ENCODE results near the gene RELT.

The RELT gene

GRCh38 chr11:73376803-73377629, 817 bp downstream of the RELT start:
- DNase-seq (ENCODE audit: low read depth in 2 of 2), result peak; percentile 39 to 44

DNA sequence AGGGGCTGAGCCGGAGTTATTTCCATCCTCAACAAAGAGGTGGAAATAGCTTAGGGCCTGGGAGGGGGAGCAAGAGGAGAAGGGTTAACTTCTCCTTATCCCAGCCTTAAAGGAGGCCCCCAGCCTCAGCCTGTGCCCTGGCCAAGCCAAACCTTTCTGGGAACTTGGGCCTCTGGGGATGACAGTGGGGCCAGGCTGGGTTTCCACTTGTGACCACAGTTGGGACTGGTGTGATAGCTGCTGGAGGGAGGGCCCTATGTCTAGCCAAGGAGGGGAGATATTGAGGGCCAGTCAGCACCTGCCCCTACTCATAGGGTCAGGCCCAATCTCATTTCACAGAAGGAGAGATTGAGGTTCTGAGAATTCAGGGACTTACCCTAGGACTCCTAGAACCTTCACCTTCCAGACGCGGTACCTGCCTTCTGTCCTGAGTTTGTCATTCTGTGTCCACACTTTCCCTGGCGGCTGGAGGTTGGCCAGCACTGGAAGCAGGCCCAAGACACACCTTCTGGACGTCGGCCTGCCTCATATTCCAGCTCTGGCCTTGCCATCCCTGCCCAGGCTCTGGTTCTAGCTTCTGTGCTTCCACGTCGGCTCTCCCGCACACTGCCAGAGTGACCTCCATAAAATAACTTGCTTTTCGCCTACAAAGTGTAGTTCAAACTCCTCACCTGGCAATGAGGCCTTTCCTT, 3.1 kb downstream of the RELT start:
- no peak for DNase-seq (ENCODE audit: low read depth in 2 of 2)

- no peak for DNase-seq (ENCODE audit: low read depth in 2 of 2)
Observed at GRCh38 chr11:73380331-73380730, 4.1 kb downstream of the RELT start.

DNA sequence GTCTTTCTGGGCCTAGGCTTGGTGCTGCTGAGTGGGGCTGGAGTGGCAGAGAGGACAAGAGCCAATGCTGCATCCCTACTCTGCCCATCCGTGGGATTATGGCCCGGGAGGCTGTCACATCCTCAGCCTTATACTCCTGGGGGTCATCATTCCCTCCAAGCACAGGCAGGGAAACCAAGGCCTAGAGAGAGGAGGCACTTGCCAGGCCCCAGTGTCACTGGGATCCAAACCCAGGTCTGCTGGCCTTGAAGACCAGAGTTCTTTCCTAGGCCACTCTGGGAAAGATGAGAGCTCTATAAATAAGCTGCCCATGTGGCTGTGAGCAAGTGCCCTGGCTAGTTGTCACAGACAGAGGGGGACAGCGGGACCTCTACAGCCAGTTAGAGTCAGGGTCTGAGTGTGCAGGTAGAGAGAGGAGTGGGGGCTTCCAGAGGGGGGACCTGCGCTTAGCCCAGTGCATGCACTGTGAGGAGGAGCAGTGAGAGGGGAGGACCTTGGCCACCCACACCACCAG, 4.8 kb downstream of the RELT start:
- no peak for DNase-seq (ENCODE audit: low read depth in 2 of 2)

- no peak for DNase-seq (ENCODE audit: low read depth in 2 of 2)
Observed at GRCh38 chr11:73381589-73381988, 5.4 kb downstream of the RELT start.

DNA sequence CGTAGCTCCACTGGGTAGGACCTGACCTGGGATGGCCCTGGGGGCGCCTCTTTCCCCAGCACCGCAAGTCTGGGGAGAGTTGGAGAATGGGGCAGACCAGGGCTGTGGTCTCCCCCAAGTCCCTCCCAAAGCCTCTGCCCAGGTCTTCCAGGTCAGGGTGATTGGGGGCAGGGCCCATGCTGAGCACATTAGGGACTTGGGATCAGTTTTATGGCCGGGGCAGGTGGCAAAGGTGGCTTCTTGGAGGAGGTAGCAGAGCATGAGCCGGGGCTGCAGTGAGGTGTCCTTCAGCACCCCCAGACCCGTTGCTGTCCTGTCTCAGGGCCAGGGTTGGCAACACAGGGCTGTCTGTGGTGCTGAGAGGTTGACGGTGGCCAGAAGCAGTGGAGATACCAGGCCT, 6.0 kb downstream of the RELT start:
- DNase-seq (ENCODE audit: low read depth in 2 of 2), result no peak

GRCh38 chr11:73382747-73383146, 6.5 kb downstream of the RELT start:
- no peak for DNase-seq (ENCODE audit: low read depth in 2 of 2)

GRCh38 chr11:73383249-73384124, 7.3 kb downstream of the RELT start:
- DNase-seq (ENCODE audit: low read depth in 2 of 2), result no peak

DNA sequence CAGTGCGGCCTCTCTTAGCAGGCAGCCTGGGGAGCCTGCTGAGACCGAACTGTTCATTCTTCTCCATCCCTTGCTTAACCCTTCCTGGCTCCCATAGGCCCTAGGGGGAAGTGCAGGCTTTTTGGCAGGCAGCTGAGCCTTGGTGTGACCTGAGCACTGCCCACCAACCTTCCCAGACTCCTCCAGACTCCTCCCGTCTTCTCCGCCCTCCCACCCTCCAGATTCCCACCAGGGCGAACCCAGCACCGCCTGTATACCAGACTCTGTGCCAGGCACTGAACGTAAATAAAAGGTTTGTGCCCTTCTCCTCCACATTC, 7.9 kb downstream of the RELT start:
- no peak for DNase-seq (ENCODE audit: low read depth in 2 of 2)

- DNase-seq (ENCODE audit: low read depth in 2 of 2), result no peak
Observed at GRCh38 chr11:73384531-73384871, 8.3 kb downstream of the RELT start.

DNA sequence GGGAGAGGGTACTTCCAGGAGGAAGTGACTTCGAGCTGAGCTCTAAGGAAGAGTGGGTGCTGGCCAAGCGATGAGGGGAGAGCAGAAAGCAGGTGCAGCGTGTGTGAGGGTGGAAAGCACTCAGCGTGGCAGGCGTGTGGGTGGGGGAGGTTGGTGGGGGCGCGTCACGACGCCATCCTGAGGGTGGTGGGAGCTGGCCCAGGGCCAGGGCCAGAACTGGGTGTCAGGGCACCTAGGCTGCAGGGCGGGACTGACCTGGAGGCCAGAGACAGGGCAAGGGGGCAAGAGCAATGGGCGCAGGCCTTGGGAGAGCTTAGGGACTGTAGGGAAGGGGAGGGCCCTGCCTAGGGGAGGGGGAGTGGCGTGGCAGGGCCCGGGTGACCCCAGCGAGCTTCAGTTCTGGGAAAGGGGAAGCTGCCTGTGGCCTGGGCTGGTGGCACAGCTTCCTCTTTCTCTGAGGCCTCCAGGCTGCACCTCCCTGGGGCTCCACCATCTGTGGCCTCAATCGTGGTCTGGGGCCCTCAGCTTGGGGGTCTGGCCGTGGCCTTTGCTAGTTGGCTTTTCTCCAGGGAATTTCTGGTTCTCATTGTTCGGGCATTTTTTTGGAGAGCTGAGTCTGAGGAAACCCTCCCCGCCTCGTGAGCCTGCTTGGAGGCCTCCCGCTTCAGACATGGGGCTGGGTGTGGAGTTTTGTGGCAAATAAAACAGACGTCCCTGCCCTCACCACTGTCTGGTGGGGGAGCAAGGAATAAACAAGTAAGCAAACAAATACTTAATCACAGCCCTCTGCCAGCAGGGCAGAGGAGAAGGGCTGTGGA, 8.9 kb downstream of the RELT start:
- peak in 1 of 2 donors; percentile 52 for DNase-seq (ENCODE audit: low read depth in 2 of 2)

GRCh38 chr11:73386016-73386415, 9.8 kb downstream of the RELT start:
- DNase-seq (ENCODE audit: low read depth in 2 of 2), result no peak

DNA sequence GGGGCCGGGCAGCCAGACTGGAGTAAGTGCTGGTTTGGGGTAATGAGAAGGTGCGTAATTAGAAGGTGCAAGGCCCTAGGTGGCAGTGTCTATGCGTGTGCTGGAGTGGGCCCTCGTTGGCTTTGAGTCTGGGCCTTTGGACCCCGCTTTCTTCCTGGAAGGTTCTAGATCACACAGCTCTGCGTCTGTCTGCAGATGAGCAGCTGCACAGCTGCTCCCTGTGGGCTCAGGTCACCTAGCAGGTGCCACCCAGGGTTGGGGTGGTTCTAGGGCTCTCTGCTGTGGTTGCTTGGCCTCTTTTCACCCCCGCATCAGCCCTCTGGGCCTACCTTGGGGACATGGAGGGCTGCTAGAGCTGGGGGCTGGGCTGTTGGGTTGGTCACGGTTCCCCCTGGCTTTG, 10.3 kb downstream of the RELT start:
- DNase-seq (ENCODE audit: low read depth in 2 of 2), result no peak

DNA sequence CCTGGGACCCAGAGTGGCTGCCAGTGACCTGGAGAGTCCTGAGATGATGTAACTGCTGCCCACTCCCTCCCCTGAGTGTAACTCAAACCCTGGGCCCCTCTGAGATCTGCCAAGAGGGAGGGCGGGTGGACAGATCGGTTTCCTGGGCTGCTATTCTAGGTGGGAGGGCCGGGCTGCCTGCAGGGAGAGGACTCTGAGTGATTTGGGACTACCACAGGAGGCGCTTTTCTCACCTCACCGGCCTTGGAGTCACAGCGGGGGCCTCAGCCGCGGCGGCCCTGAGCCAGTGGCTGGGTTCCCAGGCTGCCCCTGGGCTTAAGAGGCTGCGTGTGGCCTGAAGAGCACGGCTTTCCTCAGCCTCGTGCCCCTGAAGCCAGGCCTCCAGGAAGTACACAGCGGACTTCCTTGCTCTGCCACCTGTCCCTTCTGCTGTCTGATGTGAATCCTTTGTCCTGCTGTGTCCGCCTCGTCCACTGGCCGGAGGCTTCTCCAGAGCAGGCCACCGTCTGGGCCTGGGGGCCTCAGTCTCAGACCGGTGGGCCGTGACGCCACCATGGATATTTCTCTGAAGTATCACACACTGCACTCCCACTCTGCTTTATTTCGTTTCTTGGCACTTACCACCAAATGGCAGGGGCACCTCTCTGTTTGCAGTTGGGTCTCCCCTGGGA, 11.5 kb downstream of the RELT start:
- DNase-seq (ENCODE audit: low read depth in 2 of 2), result no peak

DNA sequence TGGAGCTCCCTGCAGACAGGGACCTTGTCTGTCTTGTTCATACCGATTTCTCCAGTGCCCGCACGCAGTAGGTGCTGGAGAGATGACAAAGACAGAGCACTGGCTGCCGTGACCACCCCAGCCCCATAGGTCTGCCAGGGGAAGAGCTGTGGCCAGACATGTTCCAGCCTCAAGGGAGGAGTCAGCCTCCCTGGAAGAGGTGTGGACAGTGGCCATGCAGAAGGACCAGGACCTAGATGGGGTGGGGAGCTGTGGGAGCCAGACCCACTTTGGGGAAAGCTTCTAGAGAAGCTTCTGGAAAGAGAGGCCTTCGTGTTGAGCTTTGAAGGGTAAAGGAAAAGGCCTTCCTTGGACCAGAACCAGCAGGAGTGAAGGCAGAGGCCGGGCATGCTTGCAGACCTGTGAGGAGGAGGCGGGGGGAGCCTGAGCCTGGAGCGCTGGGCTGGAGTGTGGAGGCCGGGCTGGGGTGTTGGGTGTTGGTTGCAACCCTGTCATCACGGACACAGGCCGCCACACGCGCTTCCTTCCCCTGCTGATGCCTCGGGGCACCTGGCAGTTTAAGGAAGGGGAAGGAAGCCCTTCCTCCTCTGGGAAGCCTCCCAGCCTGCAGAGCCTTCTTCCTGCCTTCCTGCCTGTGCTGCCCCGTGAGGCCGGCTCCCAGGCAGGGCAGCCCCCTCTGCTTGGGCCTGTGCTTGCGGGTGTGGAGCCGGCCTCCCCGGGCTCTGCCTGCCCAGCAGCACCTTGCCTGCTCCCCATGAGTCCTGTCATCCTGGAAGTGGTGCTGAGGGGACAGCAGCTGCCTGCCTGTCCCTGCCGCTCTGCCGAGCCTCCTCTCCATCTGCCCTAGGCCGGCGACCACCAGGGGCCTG, 12.3 kb downstream of the RELT start:
- DNase-seq (ENCODE audit: low read depth in 2 of 2), result no peak

DNA sequence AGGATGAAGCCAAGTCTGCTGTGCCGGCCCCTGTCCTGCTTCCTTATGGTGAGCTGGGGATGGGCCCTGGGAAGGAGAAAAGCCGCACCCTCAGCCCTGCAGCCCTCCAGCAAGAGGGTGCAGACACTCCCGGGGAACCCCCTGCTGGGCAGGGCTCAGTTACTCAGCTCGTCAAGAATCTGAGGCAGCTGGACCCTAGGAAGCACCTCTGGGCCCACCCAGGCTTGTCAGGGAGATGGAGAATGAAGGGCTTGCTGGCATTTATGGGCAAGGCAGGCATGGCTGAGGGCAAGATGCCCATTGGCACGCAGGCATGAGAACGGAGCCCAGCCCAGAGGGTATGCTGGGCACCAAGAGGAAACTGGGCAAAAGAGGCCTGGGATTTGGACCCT, 12.9 kb downstream of the RELT start:
- DNase-seq (ENCODE audit: low read depth in 2 of 2), result no peak

DNA sequence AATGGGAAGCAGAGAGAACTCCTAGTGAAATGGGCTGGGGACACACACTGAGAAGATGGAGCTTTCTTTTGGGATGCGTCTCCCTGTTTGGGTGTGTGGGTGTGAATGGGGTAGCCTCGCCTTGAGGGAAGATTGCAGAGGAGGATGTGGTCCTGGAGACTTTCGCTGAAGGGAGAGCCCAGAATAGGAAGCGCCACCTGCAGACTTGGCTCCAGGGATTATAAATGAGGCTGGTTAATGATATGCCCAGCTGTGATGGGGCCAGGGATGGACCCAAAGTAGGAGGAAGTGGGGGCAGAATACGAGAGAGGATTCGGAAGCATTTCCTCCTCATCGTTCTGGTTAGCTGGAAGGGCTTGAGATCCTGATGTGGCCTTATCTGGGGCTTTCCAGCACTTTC, 13.7 kb downstream of the RELT start:
- no peak for DNase-seq (ENCODE audit: low read depth in 2 of 2)

- DNase-seq (ENCODE audit: low read depth in 2 of 2), result no peak
Observed at GRCh38 chr11:73390601-73391565, 14.7 kb downstream of the RELT start.

DNA sequence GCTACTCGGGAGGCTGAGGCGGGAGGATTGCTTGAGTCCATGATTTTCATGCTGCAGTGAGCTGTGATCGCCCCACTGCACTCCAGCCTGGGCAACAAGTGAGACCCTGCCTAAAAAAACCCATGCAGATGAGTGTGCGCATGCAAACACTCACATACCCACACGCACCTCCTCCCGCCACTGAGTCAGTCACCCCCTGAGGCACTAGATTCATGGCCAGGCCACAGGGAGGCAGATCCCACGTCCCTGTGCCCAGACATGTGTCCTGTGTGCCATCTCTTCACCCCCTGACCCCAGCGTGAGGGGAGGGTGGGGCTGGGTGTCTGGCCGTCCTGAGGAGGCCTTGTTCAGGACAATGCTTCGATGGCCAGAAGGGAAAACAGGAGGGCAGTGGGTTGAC, 15.5 kb downstream of the RELT start:
- DNase-seq (ENCODE audit: low read depth in 2 of 2), result no peak

Data from stimulated activated CD8-positive, alpha-beta memory T cell treated with anti-CD3 and anti-CD28 coated beads, Interleukin-7, amount 100 ng/mL, for 4 hours (primary cell).